CD4-positive, alpha-beta T cell treated with Interleukin-12 subunit alpha and Interleukin-12 subunit beta, for 1 hour (primary cell): ENCODE results near the gene GPR160.
A peak's percentile ranks its signal among the peaks of the same experiment; 100 is the strongest.

Experiments
- DNase-seq: peaks from one replicate; pipeline ENCODE4 v3.0.0-alpha.2; 2020

The GPR160 gene

GRCh38 chr3:170033489-170033888, 4.3 kb upstream of the GPR160 start:
- peak; percentile 73 for DNase-seq

GRCh38 chr3:170038434-170039110, 777 bp downstream of the GPR160 start:
- DNase-seq: peak; percentile 29

GRCh38 chr3:170040418-170040817, 2.6 kb downstream of the GPR160 start:
- no peak for DNase-seq

GRCh38 chr3:170043506-170043905, 5.7 kb downstream of the GPR160 start:
- DNase-seq: no peak

- DNase-seq: no peak
Observed at GRCh38 chr3:170044271-170044670, 6.5 kb downstream of the GPR160 start.

- DNase-seq: no peak
Observed at GRCh38 chr3:170044795-170045244, 7.0 kb downstream of the GPR160 start.

- DNase-seq: no peak
Observed at GRCh38 chr3:170046269-170047132, 8.7 kb downstream of the GPR160 start.

GRCh38 chr3:170047133-170047404, 9.3 kb downstream of the GPR160 start:
- no peak for DNase-seq

- DNase-seq: no peak
Observed at GRCh38 chr3:170049146-170050000, 11.6 kb downstream of the GPR160 start.

GRCh38 chr3:170050753-170051152, 13.0 kb downstream of the GPR160 start:
- no peak for DNase-seq

GRCh38 chr3:170052398-170052797, 14.6 kb downstream of the GPR160 start:
- DNase-seq: no peak

- DNase-seq: peak; percentile 24
Observed at GRCh38 chr3:170054204-170054603, 16.4 kb downstream of the GPR160 start.

- DNase-seq: no peak
Observed at GRCh38 chr3:170055209-170055608, 17.4 kb downstream of the GPR160 start.

- DNase-seq: no peak
Observed at GRCh38 chr3:170056710-170057454, 19.1 kb downstream of the GPR160 start.

- DNase-seq: no peak
Observed at GRCh38 chr3:170057550-170057949, 19.8 kb downstream of the GPR160 start.

- no peak for DNase-seq
Observed at GRCh38 chr3:170058127-170058526, 20.3 kb downstream of the GPR160 start.

GRCh38 chr3:170059447-170059846, 21.7 kb downstream of the GPR160 start:
- no peak for DNase-seq

- no peak for DNase-seq
Observed at GRCh38 chr3:170062068-170062467, 24.3 kb downstream of the GPR160 start.

- DNase-seq: no peak
Observed at GRCh38 chr3:170062769-170063168, 25.0 kb downstream of the GPR160 start.

- DNase-seq: no peak
Observed at GRCh38 chr3:170063691-170064090, 25.9 kb downstream of the GPR160 start.

GRCh38 chr3:170064108-170064507, 26.3 kb downstream of the GPR160 start:
- no peak for DNase-seq

- no peak for DNase-seq
Observed at GRCh38 chr3:170075441-170076091, 37.8 kb downstream of the GPR160 start.
